DMS 273 (cell line): ENCODE data around the gene PPP1R9B.

Source experiments
- DNase-seq: peaks from one replicate; lab custom pipeline; 2025; ENCODE audit not compliant: unreplicated experiment; lab: John Stamatoyannopoulos, UW

Gene PPP1R9B

DNA sequence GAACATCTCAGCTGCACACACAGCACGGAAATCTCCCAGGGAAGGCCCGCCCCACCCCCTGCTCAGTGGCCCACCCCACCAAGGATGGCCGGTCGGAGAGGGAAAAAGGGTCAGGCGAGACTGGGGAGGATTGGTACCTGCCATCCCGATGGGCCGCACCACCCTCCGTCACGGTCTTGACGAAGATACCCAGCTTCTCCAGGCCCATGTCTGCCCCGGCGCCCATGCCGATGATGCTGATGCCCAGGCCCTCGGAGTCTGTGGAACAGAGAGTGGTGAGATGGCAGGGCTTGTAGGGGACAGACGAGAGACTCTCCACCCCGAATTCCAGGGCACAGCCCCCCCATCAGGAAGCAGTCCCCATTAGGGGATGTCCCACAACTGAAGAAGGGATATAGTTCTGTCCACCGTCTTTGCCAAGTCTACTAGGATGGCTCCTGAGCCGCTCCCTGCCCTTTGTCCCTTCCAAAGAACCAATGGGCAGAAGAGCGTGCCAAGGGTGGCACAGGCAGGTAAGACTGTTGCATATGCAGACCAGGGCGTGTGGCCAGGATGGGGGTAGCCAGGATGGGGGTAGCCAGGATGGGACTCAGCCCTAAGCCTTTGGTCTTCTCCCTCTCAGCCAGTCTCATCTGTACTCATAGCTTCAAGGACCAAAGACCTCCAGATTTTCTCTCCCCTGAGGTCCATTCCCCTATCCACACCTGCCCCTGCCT, 6.9 kb downstream of the PPP1R9B start:
- no peak for DNase-seq

DNA sequence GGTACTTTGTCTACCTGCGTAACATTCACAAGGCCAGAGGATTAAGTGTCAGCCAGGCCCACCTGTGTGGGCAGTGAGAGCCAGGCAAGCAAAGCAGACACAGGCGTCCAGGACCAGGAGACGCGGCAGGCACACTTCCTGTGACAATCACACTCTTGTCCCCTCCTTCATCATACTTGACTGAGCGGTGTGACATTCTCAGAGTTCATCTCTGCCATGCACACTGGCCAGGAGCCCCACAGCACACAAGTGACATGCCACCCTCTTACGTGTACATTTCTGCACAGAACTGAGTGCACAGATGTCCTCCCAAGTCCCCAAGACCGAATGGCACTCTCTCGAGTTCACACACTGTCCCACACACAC, 8.7 kb downstream of the PPP1R9B start:
- no peak for DNase-seq

DNA sequence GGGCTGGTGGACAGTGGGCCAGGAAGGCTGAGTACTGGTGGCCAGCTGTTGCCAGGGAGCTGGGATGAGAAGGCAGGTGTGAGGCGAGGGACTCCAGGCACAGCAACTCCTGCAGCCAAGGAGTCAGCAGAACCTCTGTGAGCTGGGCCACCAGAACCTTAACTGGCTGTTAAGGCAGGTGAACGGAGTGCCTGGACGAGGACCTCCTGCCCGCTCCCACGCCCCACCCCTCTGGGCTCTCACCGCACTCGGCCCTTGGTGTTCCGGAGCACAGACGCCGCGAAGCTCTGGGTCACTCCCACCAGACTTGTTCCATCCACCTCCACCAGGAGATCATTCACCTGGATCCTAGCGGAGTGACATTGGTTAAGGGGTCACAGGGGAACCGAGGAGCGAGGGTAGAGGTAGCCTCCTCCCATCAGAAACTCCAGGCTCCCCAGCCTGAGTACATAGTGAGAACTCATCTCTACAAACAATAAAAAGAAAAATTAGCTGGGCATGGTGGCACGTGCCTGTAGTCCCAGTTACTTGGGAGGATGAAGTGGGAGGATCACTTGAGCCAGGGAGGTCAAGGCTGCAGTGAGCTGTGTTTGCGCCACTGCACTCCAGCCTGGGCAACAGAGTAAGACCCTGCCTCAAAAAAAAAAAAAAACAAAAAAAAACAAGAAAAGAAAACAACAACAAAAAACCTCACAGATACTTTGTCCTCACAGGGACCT, 9.3 kb downstream of the PPP1R9B start:
- DNase-seq = no peak

DNA sequence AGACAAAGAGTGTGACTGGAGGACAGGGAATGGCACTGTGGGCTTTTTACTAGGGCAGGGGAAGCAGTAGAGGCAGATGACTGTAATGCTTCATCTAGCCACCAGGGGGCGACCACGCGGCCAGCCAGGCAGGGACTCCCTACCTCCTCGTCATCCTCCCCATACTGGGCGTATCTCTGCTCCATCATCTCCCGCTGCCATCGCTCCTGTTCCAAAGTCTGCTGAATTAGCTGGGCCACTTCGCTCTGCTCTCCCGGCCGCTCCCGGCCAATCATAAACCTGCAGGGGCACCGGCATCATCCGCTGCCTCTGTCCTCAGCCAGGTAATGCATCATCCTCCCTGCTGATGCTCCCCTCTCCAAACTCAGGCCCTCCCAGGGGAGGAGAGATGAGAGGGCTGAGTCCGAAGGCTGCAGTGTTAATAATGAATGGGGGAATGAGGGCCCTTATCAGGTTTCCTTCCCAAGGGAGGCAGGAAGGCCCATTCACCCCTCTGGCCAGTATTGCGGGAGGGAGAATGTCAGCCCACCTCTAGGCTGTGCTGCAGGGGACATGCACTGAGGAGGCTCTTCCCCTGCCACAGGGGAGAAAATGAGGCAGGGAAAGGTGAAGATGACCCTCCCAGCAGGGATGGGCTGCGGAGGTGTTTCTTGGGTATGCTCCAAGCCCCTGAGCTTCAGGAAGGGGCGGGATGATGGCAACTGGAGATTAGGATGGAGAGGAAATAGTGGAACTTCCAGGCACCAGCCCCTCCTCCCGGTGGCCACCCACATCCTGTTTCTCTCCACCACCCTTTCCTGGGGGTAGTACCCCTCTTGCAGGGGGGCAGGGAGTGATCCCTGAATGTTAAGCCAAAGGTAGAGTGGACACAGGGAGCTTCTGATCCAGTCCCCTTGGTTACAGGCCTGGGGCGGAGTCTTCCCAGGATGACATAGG, 10.3 kb downstream of the PPP1R9B start:
- peak; percentile 87 for DNase-seq

DNA sequence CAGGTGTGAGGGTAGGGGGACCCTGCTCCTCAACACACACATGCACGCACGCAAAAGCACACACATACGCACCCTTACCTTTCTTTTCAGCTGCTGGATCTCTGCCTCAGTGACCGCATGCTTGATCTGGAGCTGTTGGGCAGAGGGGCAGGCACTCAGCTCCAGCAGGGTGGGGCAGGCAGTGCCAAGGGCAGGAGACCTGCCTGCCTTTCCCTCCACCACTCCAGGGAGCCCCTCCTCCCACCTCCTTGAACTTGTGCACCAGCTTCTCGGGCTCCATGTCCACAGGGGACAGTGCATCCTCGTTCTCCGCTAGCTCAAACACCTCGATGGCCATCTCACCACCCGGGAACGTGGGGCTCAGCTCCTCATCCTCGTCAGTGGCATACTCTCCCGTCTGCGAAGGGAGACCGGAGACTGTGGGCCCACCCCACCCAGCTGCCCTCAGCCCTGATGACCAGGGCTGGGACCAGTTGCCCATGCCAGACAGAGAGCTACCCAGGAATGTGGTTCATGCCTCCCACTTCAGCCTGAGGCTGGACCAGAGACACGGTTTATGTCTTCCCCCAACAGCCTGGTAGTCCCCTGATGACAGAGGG, 11.2 kb downstream of the PPP1R9B start:
- no peak for DNase-seq

DNA sequence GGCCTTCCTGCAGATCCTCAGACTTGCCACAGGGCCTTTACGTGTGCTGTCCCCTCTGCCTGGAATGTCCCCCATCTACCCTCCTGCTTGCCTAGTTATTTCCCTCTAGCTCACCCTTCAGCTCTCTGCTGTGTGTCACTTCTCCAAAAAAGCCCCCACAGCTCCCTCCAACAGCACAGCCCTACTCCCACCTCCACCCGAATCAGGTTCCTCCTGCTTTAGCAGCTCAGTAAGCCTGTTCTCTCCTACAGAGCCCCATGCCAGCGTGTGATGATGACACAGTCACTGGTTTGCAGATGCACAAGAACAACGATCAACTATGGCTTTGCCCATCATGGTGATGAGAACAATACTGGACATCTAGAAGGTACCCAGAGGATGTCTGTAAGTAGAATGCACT, 13.4 kb downstream of the PPP1R9B start:
- no peak for DNase-seq

DNA sequence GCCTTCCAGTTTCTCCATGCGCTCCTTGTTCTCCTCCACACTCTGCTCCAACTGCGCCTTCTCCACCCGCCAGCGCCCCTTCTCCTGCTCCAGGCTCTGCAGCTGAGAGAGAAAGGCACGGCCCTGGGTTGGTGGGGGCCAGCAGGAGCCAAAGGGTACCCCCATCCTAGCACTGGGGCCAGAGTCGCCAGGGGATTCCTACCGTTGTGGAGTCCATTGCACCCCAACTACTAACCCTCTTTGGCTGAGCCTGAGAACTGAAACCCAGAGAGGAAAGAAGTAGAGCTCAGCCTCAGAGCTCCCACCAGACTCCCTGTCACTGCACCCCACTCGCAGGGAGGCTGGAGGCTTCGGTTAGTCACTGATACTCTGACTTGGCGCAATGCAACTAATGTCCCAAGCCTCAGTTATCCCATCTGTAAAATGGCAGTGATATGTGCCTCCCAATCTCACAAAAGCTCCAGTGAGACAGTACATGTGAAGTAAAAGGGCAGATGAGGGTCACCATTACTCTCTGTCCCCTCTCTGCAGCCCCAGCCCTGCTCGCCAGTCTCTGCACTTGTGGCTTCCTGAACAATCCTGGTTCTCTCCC, 14.3 kb downstream of the PPP1R9B start:
- no peak for DNase-seq

DNA sequence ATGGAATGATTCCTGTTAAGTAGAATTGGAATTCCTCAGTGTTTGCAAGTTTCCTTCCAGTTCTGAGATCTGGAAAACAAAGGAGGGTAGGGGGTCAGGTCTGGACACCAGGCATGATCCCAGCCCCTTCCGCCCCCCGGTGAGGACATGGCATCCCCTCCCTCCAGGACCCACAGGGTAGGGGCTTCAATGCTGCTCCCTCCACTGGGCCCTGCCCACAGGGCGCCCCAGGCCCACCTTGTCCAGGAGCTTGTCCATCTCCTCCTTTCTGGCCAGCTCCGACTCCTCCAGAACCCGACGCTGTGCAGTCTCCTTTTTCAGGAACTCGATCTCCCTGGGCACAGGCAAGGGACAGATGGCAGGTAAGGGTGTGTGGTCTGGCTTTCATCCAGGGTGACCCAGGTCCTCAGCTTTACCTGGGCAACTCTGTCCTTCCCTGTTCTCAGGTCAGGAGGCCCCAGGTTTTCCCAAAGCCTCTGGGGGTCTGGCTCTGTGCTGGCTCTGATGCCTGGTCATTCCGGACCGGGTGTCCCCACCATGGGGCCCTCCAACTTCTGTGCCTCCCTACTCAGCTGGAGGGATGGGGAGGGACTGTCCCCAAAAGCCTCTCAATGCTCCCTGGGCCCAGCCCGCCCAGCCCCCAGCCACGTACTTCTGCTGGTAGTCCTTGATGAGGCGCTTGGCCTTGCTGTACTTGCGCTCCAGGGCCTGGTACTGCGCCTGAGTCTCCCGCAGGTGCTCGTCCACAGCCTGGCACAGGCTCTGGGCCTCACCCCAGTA, 15.0 kb downstream of the PPP1R9B start:
- peak; percentile 29 for DNase-seq

DNA sequence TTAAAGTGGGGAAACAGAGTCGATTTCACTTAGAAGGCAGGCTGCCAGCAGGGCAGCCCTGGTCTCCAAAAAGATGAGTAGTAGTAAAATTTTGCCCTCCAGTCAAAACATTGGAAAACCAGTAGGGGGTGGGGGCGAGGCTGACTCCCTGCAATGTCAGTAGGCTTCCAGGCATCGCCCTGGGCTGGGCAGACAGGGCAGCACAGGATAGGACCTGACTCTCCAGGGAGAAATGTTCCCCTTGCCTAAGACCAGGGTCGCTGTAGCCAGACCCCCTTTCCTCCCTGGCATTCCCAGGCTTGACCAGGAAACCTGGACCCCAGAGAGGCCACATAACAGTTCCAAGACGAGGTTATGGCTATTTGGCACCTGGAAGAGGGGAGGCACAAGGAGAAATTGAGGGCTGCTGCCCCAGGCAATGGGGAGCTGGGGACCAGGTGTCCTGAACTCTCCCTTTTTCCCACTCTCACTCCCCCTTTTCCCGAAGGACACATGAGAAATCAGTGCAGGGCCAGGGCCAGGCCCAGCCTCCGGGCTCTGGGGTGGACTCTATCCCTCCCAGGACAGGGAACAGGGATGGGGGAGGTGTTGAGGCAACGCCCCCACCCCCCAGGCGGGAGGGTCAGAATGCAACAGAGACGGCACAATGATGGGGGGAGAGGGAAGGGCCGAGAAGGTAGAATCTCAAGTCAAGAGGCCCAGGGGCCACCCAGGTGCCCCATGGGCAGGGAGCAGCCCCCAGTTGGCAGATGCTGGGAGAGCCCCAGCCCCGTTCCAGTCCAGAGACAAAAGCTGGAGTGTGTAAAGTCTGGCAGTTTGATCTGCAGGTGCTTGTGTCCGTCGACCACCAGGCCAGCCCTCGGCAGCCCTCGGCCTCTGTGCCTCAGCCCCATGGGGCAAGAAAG, 16.0 kb downstream of the PPP1R9B start:
- DNase-seq = peak; percentile 64

DNA sequence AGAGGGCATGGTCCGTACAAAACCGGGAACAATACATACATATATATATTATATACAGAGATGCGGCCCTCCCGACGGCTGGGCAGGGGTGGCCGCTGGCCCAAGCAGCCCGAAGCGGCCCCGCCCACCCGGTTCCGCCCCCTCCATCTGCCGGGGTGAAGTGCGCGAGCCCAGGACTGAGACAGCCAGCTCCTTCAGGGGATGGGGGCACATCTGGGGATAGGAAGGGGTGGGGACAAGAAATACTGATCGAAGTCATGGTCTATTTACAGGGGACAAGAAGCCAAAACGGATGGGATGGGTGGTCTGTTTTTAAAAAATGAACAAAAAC, 16.7 kb downstream of the PPP1R9B start:
- peak; percentile 68 for DNase-seq

DNA sequence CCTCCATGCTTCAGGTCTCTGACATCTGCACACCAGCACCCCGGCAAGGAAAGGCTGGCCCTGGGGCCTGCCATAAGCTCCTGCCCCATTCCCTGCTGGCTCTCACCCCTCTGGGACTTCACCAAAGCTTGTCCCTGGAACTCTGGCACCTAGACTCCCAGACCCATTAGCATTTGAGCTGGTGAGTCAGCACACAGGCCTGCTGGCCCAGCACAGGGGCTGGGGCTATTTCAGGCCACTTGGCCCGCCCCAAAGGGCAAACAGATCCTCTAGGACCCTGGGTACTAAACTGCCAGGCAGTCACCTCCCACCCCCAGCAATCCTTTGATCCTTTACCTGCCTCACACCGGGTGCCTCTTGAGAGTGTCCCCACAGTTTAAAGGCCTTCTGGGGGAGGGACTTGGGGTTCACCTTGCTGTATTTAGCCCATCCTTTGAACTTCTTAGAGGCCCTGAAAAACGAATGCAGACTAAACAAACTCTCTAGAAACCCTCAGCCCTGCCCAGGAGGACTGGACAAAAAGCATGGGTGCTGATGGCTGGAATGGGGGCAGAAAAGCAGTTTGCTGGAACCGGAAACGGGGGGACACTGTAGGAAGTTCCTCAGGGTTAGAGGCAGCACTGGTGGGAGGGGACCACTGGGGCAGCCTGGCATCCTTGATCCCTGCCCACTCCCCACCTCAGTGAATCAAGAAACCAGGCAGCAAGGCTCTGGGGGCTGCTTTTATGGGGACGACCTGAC, 17.3 kb downstream of the PPP1R9B start:
- DNase-seq = peak; percentile 68

DNA sequence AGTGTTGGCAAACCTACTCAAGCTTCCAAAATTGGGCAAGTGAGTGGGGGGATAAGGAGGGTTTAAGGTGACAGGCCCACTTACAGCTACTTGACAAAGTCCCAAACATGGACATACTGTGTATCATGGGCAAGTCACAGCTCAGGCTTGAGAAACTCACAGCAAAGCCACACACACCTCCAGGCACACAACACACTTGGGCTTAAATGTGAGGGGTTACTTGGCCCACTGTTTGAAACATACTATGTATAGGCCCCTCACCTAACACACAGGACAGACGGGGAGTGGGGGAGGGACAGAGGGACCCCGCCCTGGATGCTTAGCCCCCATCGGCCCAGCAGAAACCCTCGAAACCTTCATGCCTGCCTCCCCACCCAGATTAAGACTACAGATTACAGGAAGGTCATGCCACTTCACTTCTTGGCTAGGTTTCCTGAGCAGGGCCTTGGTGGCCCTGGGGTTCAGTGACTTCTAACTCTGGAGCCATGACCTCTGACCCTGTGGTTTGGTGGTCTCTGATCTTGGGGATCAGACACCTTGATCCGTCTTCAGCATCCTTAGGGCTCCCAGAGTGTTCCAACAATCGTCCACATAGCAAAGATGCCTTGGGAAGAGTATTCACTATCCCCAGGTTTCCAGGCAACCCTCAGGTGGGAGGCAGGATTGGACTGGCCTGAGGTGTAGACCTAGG, 18.2 kb downstream of the PPP1R9B start:
- DNase-seq = peak; percentile 45

DNA sequence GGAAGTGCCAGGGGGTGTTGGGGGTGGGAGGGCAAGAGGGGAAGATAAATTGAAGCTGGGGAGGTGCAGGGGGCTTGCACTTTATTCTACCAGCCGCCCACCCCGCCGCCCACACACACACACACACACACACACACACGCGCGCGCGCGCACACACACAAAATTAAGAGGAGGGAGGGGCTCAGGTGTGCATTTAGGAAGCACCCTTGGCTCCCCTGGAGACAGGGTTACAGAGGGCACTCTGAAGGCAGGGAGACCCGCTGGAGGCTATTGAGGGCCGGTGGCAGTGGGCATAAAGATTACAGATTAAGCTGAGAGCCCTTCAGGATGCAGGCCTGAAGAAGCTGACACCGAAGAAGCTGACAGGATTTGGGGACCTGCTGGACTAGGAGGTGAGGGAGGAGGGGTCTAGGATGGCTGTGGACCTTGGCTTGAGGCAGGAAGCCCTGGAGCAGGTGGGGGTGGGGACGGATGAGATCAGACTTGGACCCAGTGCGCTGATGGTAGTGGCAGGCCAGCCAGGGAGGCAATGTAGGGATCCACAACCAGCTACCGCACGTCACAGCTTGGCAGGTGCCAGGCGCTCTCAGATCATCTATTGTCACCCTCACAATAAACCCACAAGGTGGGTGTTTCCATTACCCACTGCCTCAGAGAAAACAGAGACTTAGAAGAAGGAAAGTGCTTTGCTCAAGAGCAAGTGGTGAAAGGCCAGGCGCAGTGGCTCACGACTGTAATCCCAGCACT, 19.7 kb downstream of the PPP1R9B start:
- DNase-seq = no peak

DNA sequence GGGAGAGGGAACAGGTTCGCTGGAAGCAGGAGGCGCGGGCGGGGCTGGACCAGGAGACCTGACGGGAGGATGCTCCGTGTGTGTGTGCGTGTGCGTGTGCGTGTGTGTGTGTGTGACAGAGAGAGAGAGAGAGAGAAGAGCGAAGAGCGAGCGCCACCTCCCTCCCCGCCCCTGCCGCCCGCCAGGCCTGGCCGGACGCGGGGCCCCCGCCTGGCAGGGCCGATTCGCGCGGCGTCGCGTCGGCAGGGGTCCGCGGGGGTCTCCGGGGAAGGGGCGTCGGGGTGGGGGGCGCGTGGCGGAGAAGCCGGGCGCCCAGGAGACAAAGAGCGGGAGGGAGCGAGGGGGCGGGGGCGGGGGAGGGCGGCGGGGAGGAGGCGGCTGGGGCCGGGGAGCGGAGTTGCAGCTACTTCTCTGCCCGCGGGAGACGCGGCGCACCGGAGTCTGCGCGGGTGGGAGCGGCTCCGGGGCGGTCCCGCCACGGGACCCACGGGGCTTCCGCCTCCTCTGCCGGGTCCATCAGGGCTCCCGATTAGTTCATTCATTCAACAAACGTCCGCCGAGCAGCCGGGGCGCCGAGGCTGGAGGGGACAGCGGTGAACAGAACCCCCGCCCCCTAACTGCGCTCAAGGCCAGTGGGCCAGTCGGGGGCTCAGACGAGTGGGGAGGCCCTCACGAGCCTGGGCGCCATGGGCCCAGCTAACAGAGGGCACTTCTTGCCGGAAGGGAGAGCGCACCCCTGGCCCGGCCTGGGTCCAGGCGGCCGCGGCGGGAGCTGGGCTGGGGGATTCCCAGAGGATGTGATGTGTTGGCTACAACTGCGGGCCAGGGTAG, 20.5 kb downstream of the PPP1R9B start, which contains the start of gene SAMD14:
Gene SAMD14 (minus strand): TSS at position 433 of the 831 bp plus-strand sequence. CDS start 5,201 bp downstream, outside the sequence.
- DNase-seq = peak; percentile 46

DNA sequence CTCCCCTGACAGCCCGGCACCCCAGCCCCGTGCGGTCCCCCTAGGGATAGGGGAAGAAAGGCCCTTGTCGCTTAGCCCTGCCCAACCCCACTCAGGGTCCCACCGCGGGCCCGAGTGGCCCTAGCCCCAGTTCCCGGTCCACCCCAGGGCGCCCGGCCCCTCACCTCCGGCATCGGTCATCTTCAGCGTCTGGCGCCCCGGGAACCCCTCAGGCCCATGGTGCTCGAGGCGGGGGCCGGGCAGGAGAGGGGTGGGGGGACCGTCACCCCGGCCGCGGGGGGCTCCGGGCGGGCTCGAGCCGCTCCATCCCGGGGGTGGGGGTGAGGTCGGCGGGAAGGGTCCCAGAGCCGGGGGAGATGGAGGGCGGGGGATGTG, 21.1 kb downstream of the PPP1R9B start:
- DNase-seq = no peak
